H9 (cell line): ENCODE results near the gene CHTOP. TPM values are rescaled to one million over a fixed set of nuclear protein-coding genes. Genes with fewer than 3 reads are reported as not detected.

Source experiments
- DNase-seq: peaks from one replicate; pipeline ENCODE4 v3.0.0-alpha.2; 2017
- H2AFZ ChIP-seq: one replicate; pipeline ENCODE4 v1.6.1; 2013; ENCODE audit warnings: mild to moderate bottlenecking, low read length, control low read depth, moderate library complexity
- H2AK5ac ChIP-seq: 2 replicates; pipeline ENCODE4 v1.6.1; 2013; ENCODE audit warnings: low read length, control low read depth, mixed read lengths; ENCODE audit not compliant: insufficient read length
- H2BK120ac ChIP-seq: one replicate; pipeline ENCODE4 v1.6.1; 2013; ENCODE audit warnings: low read depth, mild to moderate bottlenecking, low read length, control low read depth, inconsistent platforms; ENCODE audit not compliant: poor library complexity, severe bottlenecking
- H2BK12ac ChIP-seq: 2 replicates; pipeline ENCODE4 v1.6.1; 2013; ENCODE audit warnings: low read length, control low read depth, mixed read lengths, low read depth; ENCODE audit not compliant: insufficient read length
- H2BK15ac ChIP-seq: 2 replicates; pipeline ENCODE4 v1.6.1; 2013; ENCODE audit warnings: low read depth, low read length, control low read depth
- H2BK20ac ChIP-seq: one replicate; pipeline ENCODE4 v1.6.1; 2013; ENCODE audit warnings: low read depth, mild to moderate bottlenecking, low read length, control low read depth, inconsistent platforms; ENCODE audit not compliant: poor library complexity, severe bottlenecking
- H2BK5ac ChIP-seq: 2 replicates; pipeline ENCODE4 v1.6.1; 2013; ENCODE audit warnings: low read length, control low read depth, mixed read lengths; ENCODE audit not compliant: insufficient read length
- H3K14ac ChIP-seq: 2 replicates; pipeline ENCODE4 v1.6.1; 2013; ENCODE audit warnings: low read length, control low read depth; ENCODE audit not compliant: insufficient read depth
- H3K18ac ChIP-seq: 2 replicates; pipeline ENCODE4 v1.6.1; 2013; ENCODE audit warnings: low read depth, mild to moderate bottlenecking, mixed read lengths, low read length, control low read depth; ENCODE audit not compliant: insufficient read length
- H3K23ac ChIP-seq: 2 replicates; pipeline ENCODE4 v1.6.1; 2013; ENCODE audit warnings: low read length, control low read depth, mixed read lengths, low read depth; ENCODE audit not compliant: insufficient read length
- H3K23me2 ChIP-seq: 2 replicates; pipeline ENCODE4 v1.6.1; 2013; ENCODE audit warnings: low read depth, mild to moderate bottlenecking, mixed read lengths, low read length, control low read depth; ENCODE audit not compliant: insufficient read length, poor library complexity, severe bottlenecking
- H3K27ac ChIP-seq: 2 replicates; pipeline ENCODE4 v1.5.1; 2013; ENCODE audit warnings: low read length, control low read depth, mixed read lengths, low read depth; ENCODE audit not compliant: insufficient read length
- H3K27me3 ChIP-seq: 2 replicates; pipeline ENCODE4 v1.6.1; 2013; ENCODE audit warnings: low read length, control low read depth, inconsistent platforms; ENCODE audit not compliant: insufficient read depth
- H3K4ac ChIP-seq: 2 replicates; pipeline ENCODE4 v1.6.1; 2013; ENCODE audit warnings: low read depth, mild to moderate bottlenecking, control low read depth, inconsistent platforms, low read length, moderate library complexity
- H3K4me1 ChIP-seq: 2 replicates; pipeline ENCODE4 v1.6.1; 2013; ENCODE audit warnings: low read length, control low read depth, inconsistent platforms; ENCODE audit not compliant: insufficient read depth
- H3K4me2 ChIP-seq: 2 replicates; pipeline ENCODE4 v1.6.1; 2013; ENCODE audit warnings: low read length, control low read depth, mixed read lengths; ENCODE audit not compliant: insufficient read length, insufficient read depth
- H3K56ac ChIP-seq: 2 replicates; pipeline ENCODE4 v1.6.1; 2013; ENCODE audit warnings: low read depth, mild to moderate bottlenecking, mixed read lengths, low read length, control low read depth; ENCODE audit not compliant: insufficient read length
- H3K79me1 ChIP-seq: 2 replicates; pipeline ENCODE4 v1.6.1; 2013; ENCODE audit warnings: low read depth, mild to moderate bottlenecking, moderate library complexity, low read length, control low read depth, inconsistent platforms; ENCODE audit not compliant: insufficient read depth, poor library complexity, severe bottlenecking
- H3K79me2 ChIP-seq: 2 replicates; pipeline ENCODE4 v1.6.1; 2013; ENCODE audit warnings: low read length, control low read depth, inconsistent platforms; ENCODE audit not compliant: insufficient read depth
- H3K9ac ChIP-seq: 2 replicates; pipeline ENCODE4 v1.6.1; 2013; ENCODE audit warnings: low read length, control low read depth, mixed read lengths; ENCODE audit not compliant: insufficient read length; ENCODE audit errors: extremely low read depth
- H3K9me3 ChIP-seq: one replicate; pipeline ENCODE4 v1.6.1; 2013; ENCODE audit warnings: low read depth, low read length, inconsistent platforms; ENCODE audit not compliant: control insufficient read depth
- H3T11ph ChIP-seq: one replicate; pipeline ENCODE4 v1.6.1; 2013; ENCODE audit warnings: mild to moderate bottlenecking, low read length, control low read depth, inconsistent platforms
- H4K20me1 ChIP-seq: one replicate; pipeline ENCODE4 v1.6.1; 2013; ENCODE audit not compliant: control insufficient read depth, insufficient read length, insufficient read depth
- H4K5ac ChIP-seq: 2 replicates; pipeline ENCODE4 v1.6.1; 2013; ENCODE audit warnings: low read depth, mild to moderate bottlenecking, mixed read lengths, low read length, control low read depth; ENCODE audit not compliant: insufficient read length
- H4K8ac ChIP-seq: replicated peaks from 2 replicates; pipeline ENCODE4 v1.6.1; 2013; ENCODE audit warnings: low read length, control low read depth, mixed read lengths, low read depth; ENCODE audit not compliant: insufficient read length
- H4K91ac ChIP-seq: 2 replicates; pipeline ENCODE4 v1.6.1; 2013; ENCODE audit warnings: low read depth, mild to moderate bottlenecking, moderate library complexity, mixed read lengths, low read length, control low read depth; ENCODE audit not compliant: insufficient read length
- H3K27ac Mint-ChIP-seq, 3 experiments: 2 replicates in 2 of 3; 3 replicates in 1 of 3; pipeline ENCODE4 v1.8.0; 2020 to 2021; ENCODE audit warnings: mixed read lengths in 3 of 3, mild to moderate bottlenecking in 1 of 3, moderate library complexity in 1 of 3
- H3K27me3 Mint-ChIP-seq: 2 replicates; pipeline ENCODE4 v1.8.0; 2021; ENCODE audit warnings: low read depth, mild to moderate bottlenecking, moderate library complexity, mixed read lengths
- H3K36me3 Mint-ChIP-seq, 3 experiments: 2 replicates in 2 of 3; 3 replicates in 1 of 3; pipeline ENCODE4 v1.8.0; 2020 to 2021; ENCODE audit warnings: low read depth in 3 of 3, mixed read lengths in 3 of 3; ENCODE audit not compliant: insufficient read depth in 1 of 3
- H3K4me1 Mint-ChIP-seq, 2 experiments: 2 replicates each; pipeline ENCODE4 v1.8.0; 2020; ENCODE audit warnings: mixed read lengths in 2 of 2
- H3K4me3 Mint-ChIP-seq, 2 experiments: 2 replicates in 1 of 2; 3 replicates in 1 of 2; pipeline ENCODE4 v1.8.0; 2020 to 2021; ENCODE audit warnings: mild to moderate bottlenecking in 2 of 2, mixed read lengths in 2 of 2, moderate library complexity in 1 of 2
- H3K9me3 Mint-ChIP-seq, 2 experiments: 2 replicates in 1 of 2; 3 replicates in 1 of 2; pipeline ENCODE4 v1.8.0; 2020; ENCODE audit warnings: mild to moderate bottlenecking in 2 of 2, mixed read lengths in 2 of 2, moderate library complexity in 1 of 2
- WGBS: extraction: QIAGEN DNeasy Blood & Tissue Kit; methylation state at CpG from one replicate; pipeline ENCODE4 v1.1.7; 2013; ENCODE audit warnings: missing lambda C conversion rate, low lambda C conversion rate, mixed read lengths; ENCODE audit not compliant: insufficient read length; ENCODE audit errors: extremely low coverage; 5-methylcytosine and 5-hydroxymethylcytosine counted together
- total RNA-seq: library from RNA; stranded (reverse); gene quantifications from 2 replicates; pipeline ENCODE4 v1.2.1, GENCODE V29; 2021
- TF ChIP-seq, protein P1 (sequence below): fragments of 200-600 bp; sonication (generic); conservative IDR thresholded peaks from 3 replicates; pipeline ENCODE4 v1.8.0; 2021; ENCODE audit warnings: antibody characterized with exemption, mild to moderate bottlenecking

Gene CHTOP
- total RNA-seq, 1 experiment from 2014 or later = 126 TPM

DNA sequence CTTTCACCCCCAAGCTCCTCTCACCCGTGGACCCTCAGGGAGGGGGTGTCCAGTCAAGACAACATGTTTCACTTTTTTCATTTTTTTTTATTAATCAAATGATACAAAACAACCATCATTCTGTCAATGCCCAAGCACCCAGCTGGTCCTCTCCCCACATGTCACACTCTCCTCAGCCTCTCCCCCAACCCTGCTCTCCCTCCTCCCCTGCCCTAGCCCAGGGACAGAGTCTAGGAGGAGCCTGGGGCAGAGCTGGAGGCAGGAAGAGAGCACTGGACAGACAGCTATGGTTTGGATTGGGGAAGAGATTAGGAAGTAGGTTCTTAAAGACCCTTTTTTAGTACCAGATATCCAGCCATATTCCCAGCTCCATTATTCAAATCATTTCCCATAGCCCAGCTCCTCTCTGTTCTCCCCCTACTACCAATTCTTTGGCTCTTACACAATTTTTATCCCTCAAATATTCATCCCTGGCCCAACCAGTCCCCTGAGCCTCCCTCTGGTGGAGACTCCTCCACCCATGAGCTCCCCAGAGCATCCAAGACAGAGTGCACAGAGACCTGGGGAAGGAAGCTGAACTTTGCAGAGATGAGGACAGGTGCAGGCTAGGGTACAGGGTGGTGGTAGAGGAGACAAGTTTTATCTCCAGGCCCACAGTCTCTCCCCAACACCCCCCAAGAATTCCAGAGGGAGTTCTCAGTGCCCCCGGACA is 19.5 kb upstream of the CHTOP start:
- Mint-ChIP-seq H3K4me1 (peaks cover 27 to 54% of the 10 kb centered on the region in 2 experiments), H3K27ac (no peak overlapping the region), H3K4me3 (no peak overlapping the region), H3K36me3 (peaks cover 0 to 5% (median 5%) of the 10 kb centered on the region in 3 experiments; a peak in 3 of 7 replicates), H3K27me3 (no peaks in the 10 kb centered on the region; the same call in 1 of the 2 replicates), H3K9me3 (no peaks in the 10 kb centered on the region)
- H2AFZ ChIP-seq = no peak overlapping the region
- H3K79me2 ChIP-seq = no peaks in the 10 kb centered on the region
- H3K4me2 ChIP-seq = no peak overlapping the region
- H4K8ac ChIP-seq = no peak overlapping the region
- H2BK15ac ChIP-seq = no peak overlapping the region
- no peak overlapping the region for H3K27ac ChIP-seq
- H3K23ac ChIP-seq = no peak overlapping the region
- no CpG with 5 or more reads among the region's 2 CpGs for WGBS
- no peak overlapping the region for H3T11ph ChIP-seq
- no peak overlapping the region for H3K9ac ChIP-seq
- no peak overlapping the region for H2BK12ac ChIP-seq
- no peaks in the 10 kb centered on the region for H3K23me2 ChIP-seq
- DNase-seq = no peak
- no peak overlapping the region for H3K14ac ChIP-seq
- no peak overlapping the region for H3K4ac ChIP-seq
- no peak overlapping the region for H4K5ac ChIP-seq
- H2BK5ac ChIP-seq = no peak overlapping the region
- H3K9me3 ChIP-seq = no peaks in the 10 kb centered on the region
- H3K27me3 ChIP-seq = no peaks in the 10 kb centered on the region
- peaks cover 6% of the 10 kb centered on the region; the same call in 1 of the 2 replicates for H3K4me1 ChIP-seq
- no peak overlapping the region for H3K18ac ChIP-seq
- H3K79me1 ChIP-seq = no peaks in the 10 kb centered on the region
- no peak overlapping the region for H2BK20ac ChIP-seq
- H3K56ac ChIP-seq = no peak overlapping the region
- H4K20me1 ChIP-seq = no peaks in the 10 kb centered on the region
- no peak overlapping the region for H2BK120ac ChIP-seq
- no peak overlapping the region for H4K91ac ChIP-seq
- TF ChIP-seq, protein P1, sequence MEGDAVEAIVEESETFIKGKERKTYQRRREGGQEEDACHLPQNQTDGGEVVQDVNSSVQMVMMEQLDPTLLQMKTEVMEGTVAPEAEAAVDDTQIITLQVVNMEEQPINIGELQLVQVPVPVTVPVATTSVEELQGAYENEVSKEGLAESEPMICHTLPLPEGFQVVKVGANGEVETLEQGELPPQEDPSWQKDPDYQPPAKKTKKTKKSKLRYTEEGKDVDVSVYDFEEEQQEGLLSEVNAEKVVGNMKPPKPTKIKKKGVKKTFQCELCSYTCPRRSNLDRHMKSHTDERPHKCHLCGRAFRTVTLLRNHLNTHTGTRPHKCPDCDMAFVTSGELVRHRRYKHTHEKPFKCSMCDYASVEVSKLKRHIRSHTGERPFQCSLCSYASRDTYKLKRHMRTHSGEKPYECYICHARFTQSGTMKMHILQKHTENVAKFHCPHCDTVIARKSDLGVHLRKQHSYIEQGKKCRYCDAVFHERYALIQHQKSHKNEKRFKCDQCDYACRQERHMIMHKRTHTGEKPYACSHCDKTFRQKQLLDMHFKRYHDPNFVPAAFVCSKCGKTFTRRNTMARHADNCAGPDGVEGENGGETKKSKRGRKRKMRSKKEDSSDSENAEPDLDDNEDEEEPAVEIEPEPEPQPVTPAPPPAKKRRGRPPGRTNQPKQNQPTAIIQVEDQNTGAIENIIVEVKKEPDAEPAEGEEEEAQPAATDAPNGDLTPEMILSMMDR = no peak
- no peak overlapping the region for H2AK5ac ChIP-seq
